Subcutaneous abdominal adipose tissue (tissue), 5 donors: ENCODE measurements around the gene TMEM254.
A peak's percentile ranks its signal among the peaks of the same experiment; 100 is the strongest.

Source experiments
- H3K27ac ChIP-seq: one replicate; pipeline ENCODE4 v1.7.0; 2013; ENCODE audit warnings: low read depth, mild to moderate bottlenecking, inconsistent platforms, low read length, moderate library complexity
- H3K27me3 ChIP-seq, 5 donors: one replicate each; pipeline ENCODE4 v1.7.0; 2013; ENCODE audit warnings: low read length in 5 of 5, inconsistent platforms in 1 of 5; ENCODE audit not compliant: control insufficient read depth in 5 of 5, insufficient read depth in 4 of 5
- H3K36me3 ChIP-seq, 5 donors: one replicate each; pipeline ENCODE4 v1.7.0; 2013; ENCODE audit warnings: low read length in 5 of 5; ENCODE audit not compliant: control insufficient read depth in 5 of 5, insufficient read depth in 5 of 5
- H3K4me1 ChIP-seq, 5 donors: one replicate each; pipeline ENCODE4 v1.7.0; 2013; ENCODE audit warnings: low read length in 5 of 5, mild to moderate bottlenecking in 3 of 5, moderate library complexity in 1 of 5; ENCODE audit not compliant: control insufficient read depth in 5 of 5, insufficient read depth in 5 of 5
- H3K4me3 ChIP-seq, 5 donors: one replicate each; pipeline ENCODE4 v1.7.0; 2013; ENCODE audit warnings: low read length in 5 of 5, low read depth in 1 of 5
- H3K9ac ChIP-seq, 5 donors: one replicate each; pipeline ENCODE4 v1.7.0; 2013; ENCODE audit warnings: low read length in 5 of 5, mild to moderate bottlenecking in 4 of 5, moderate library complexity in 3 of 5
- H3K9me3 ChIP-seq, 5 donors: one replicate each; pipeline ENCODE4 v1.7.0; 2013; ENCODE audit warnings: low read length in 5 of 5; ENCODE audit not compliant: control insufficient read depth in 5 of 5
- donor health status: healthy.
- donor health status: healthy.
- donor health status: healthy.
- donor health status: healthy.
- donor health status: healthy.

TMEM254 gene

DNA sequence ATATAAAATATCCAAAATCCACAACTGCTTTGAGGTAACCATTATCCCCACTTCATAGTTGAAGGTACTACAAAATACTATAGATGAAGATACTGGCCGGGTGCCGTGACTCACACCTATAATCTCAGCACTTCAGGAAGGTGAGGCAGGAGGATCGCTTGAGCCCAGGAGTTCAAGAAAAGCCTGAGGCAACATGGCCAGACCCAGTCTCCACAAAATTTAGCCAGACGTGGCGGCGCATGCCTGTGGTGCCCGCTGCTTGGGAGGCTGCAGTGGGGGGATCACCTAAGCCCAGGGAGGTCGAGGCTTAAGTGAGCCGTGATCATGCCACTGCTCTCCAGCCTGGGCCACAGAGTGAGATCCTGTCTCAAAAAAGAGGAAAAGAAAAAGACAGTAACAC is 21.7 kb downstream of the TMEM254 start:
- H3K9me3 ChIP-seq: no peaks in the 10 kb centered on the region
- no peaks in the 10 kb centered on the region for H3K27me3 ChIP-seq
- H3K4me1 ChIP-seq: peaks cover 4 to 18% (median 11%) of the 10 kb centered on the region in 5 donors
- H3K36me3 ChIP-seq: no peaks in the 10 kb centered on the region
- no peak overlapping the region for H3K9ac ChIP-seq
- H3K27ac ChIP-seq: no peak overlapping the region
- H3K4me3 ChIP-seq: no peak overlapping the region

DNA sequence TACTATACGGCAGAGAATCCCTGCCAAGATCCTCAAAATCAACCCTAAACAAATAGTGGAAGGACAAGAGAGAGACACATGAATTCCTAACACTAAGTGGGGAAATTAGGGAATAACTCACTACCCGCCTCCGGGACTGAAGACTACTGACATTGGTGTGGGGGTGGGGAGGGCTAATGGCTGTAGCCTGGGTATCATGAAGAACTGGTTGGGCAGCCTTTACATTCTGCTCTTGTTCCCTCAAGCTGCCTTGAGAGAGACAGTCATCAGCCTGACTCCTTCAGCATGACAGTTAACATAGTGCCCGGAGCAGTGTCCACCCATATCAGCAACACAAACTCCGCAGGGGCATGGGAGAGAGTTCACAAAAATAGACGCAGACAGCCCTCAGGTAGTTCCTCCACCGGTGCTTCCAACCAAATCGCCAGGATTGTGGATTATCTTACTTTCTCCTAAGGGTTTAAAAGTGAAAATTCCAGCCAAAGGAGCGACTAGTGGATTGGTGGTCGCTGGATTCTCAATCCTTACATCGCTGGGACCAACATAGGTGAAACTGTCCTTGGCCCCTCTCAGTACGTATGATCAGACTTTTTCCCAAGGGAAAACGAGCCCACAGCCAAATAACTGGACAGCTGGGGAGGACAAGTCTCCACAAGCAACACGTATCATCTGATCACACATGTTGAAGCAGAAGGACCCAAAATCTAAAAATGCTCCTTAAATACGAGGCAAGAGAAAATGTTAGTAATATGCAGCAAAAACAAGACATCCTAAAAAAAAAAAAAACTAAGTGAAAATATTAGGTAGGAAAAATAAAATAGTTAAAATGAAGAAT is 22.6 kb downstream of the TMEM254 start:
- Histone ChIP-seq H3K27ac (no peak overlapping the region), H3K36me3 (no peaks in the 10 kb centered on the region), H3K4me3 (no peak overlapping the region), H3K4me1 (peaks cover 4 to 26% (median 19%) of the 10 kb centered on the region in 5 donors), H3K27me3 (no peaks in the 10 kb centered on the region), H3K9ac (no peak overlapping the region), H3K9me3 (no peaks in the 10 kb centered on the region)

DNA sequence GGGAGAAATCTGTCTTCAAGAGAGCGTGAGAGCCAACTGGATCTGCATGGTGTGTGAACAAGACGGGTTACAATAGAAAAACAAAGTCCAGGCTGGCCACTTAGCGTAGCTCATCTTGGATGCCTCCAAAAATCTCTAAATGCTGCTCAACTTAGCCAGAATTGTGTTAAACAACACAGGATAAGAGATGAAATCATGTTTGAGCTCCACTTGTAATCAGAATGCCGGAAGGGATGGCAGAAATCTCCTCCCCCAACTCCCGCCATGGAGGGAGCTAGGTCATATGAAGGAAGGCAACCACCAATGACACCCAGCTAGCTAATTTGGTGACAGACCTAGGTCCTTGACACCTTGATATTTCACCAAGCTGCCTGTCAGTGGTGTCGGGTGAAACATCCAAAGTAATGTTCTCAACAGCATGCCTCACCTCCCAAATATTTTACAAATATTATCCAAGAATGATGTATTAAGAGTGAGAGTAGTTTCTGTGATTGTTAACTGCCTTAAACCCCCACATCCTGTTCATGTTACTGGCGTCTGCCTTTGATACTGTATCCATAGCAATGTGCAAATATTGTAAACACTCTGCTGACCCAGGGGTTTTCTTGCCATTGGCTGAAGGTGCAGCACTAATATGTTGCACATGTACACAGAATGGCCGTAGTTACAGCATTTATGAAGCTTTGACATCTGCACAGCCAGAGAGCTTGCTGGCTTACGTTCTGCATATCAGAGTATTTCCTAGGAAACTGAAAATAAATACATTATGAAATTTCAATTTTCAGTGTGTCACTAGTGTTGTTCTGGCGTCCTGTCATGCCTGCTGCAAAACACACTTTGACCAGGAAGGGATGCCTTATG is 25.8 kb downstream of the TMEM254 start:
- peaks cover 4 to 30% (median 20%) of the 10 kb centered on the region in 5 donors for H3K4me1 ChIP-seq
- H3K9me3 ChIP-seq: peaks cover 0 to 16% (median 12%) of the 10 kb centered on the region in 5 donors
- H3K36me3 ChIP-seq: no peaks in the 10 kb centered on the region
- H3K27ac ChIP-seq: peak overlapping the region; percentile 88
- H3K4me3 ChIP-seq: peak overlapping the region in 1 of 5 donors; percentile 48
- H3K9ac ChIP-seq: peak overlapping the region in 3 of 5 donors; percentile 6 to 64 (median 54)
- H3K27me3 ChIP-seq: no peaks in the 10 kb centered on the region

DNA sequence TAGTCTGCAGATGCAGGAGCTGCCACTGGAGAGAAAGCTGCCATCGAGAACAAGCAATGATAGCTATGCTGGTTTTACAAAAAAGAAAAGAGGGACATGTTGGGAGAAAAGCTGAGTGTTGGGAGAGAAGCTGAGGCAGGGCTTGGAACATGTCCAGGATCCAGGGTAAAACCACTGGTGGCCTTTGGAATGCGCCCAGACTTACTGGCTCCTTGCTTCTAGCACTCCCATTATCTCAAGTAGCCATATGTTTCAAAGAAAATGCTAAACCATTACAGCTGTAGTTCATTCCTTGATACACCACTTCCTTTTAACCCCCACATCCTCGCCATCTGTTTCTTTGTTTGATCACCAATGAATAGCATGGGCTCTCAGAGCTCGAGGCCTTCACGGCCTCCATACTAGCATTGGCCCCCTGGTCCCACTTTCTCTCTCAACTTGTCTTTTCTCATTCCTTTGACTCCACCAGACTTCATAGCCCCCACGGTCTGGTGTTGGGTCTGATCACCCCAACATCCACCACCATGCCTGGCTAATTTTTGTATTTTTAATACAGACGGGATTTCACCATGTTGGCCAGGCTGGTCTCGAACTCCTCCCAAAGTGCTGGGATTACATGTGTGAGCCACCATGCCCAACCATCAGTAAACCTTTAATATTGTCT is 30.2 kb downstream of the TMEM254 start:
- Histone ChIP-seq H3K36me3 (no peaks in the 10 kb centered on the region), H3K27ac (peak overlapping the region; percentile 90), H3K9ac (no peak overlapping the region)

DNA sequence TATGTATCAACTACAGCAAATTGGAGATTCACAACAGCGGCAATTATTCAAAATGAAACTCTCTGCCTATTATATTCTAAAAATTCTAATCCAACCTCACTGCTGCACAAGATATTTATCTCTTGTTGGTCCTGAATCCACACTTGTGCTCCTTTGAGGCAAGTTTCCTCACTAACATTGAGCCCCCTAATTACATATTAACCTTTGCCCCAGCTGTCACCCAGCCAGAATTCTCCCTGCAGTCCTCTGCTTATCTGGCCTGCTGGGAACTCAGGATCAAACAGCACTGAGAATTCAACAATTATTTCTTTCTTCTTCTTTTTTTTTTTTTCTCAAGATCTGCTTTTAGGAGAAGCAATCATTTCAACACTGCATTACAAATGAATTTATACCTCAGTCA is 32.5 kb downstream of the TMEM254 start:
- H3K4me3 ChIP-seq: no peak overlapping the region
- H3K9me3 ChIP-seq: peaks cover 0 to 19% (median 14%) of the 10 kb centered on the region in 5 donors
- H3K27me3 ChIP-seq: no peaks in the 10 kb centered on the region
- H3K4me1 ChIP-seq: peaks cover 3 to 28% (median 28%) of the 10 kb centered on the region in 5 donors
- H3K9ac ChIP-seq: no peak overlapping the region
- peak overlapping the region; percentile 90 for H3K27ac ChIP-seq
- no peaks in the 10 kb centered on the region for H3K36me3 ChIP-seq

More for the DNA sequence above, 30.2 kb downstream of the TMEM254 start:
- Histone ChIP-seq H3K4me1 (peaks cover 8 to 48% (median 45%) of the 10 kb centered on the region in 5 donors), H3K4me3 (peak overlapping the region in 1 of 5 donors; percentile 21), H3K9me3 (peaks cover 0 to 19% (median 14%) of the 10 kb centered on the region in 5 donors), H3K27me3 (no peaks in the 10 kb centered on the region)

GRCh38 chr10:80118669-80119068 is 40.2 kb downstream of the TMEM254 start:
- H3K4me1 ChIP-seq: peaks cover 3 to 17% (median 10%) of the 10 kb centered on the region in 5 donors
- H3K9me3 ChIP-seq: no peaks in the 10 kb centered on the region
- no peaks in the 10 kb centered on the region for H3K36me3 ChIP-seq
- no peak overlapping the region for H3K4me3 ChIP-seq
- H3K9ac ChIP-seq: no peak overlapping the region
- no peak overlapping the region for H3K27ac ChIP-seq
- H3K27me3 ChIP-seq: peaks cover 0 to 3% (median 0%) of the 10 kb centered on the region in 5 donors

- Histone ChIP-seq H3K4me1 (peaks cover 3 to 17% (median 10%) of the 10 kb centered on the region in 5 donors), H3K27ac (peak overlapping the region; percentile 96)
Observed at GRCh38 chr10:80122110-80122710, 43.7 kb downstream of the TMEM254 start.

GRCh38 chr10:80122746-80123145 is 44.3 kb downstream of the TMEM254 start:
- Histone ChIP-seq H3K4me1 (peaks cover 3 to 17% (median 10%) of the 10 kb centered on the region in 5 donors), H3K27me3 (peaks cover 0 to 3% (median 0%) of the 10 kb centered on the region in 5 donors), H3K36me3 (no peaks in the 10 kb centered on the region), H3K9ac (peak overlapping the region in 2 of 5 donors; percentile 72 to 98), H3K4me3 (no peak overlapping the region), H3K27ac (peak overlapping the region; percentile 96), H3K9me3 (no peaks in the 10 kb centered on the region)

More at GRCh38 chr10:80122110-80122710, 43.7 kb downstream of the TMEM254 start:
- Histone ChIP-seq H3K9ac (peak overlapping the region in 3 of 5 donors; percentile 6 to 72 (median 64)), H3K4me3 (no peak overlapping the region), H3K36me3 (no peaks in the 10 kb centered on the region), H3K27me3 (peaks cover 0 to 3% (median 0%) of the 10 kb centered on the region in 5 donors), H3K9me3 (no peaks in the 10 kb centered on the region)

DNA sequence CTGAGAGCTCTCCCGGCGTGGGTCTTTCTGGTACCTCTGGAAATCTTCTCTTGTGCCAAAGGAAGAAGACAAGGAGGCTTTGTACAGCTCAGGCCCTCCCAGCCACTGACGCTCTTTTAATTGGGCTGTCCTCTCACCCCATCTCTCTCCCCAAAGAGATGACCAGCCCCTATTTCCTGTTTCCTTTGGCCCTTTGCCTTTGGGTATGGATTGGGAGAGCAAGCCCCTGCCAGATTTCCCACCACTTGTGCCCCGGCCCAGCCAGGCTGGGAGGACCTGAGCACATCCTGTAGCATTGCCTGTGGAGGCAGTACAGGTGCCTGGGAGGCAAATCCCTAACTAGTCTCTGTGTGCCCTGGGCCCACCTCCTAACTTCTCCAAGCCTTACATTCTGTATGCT is 48.4 kb downstream of the TMEM254 start:
- no peaks in the 10 kb centered on the region for H3K36me3 ChIP-seq
- H3K4me3 ChIP-seq: no peak overlapping the region
- H3K4me1 ChIP-seq: peaks cover 3 to 21% (median 16%) of the 10 kb centered on the region in 5 donors
- H3K9ac ChIP-seq: no peak overlapping the region
- H3K27me3 ChIP-seq: peaks cover 0 to 3% (median 0%) of the 10 kb centered on the region in 5 donors
- H3K9me3 ChIP-seq: no peaks in the 10 kb centered on the region
- no peak overlapping the region for H3K27ac ChIP-seq
